SK-N-MC (cell line): Measurements from ENCODE around the gene ANKRD30A.
"Not testable (repeated sequence)": the region's sequence is repeated elsewhere in the genome, so short reads cannot be mapped to it uniquely, and the experiment has no call there.

Source experiments
- EZH2 ChIP-seq: fragments of 200-600 bp; sonication (generic); IDR thresholded peaks from one replicate; pipeline ENCODE4 v1.6.1; 2017; ENCODE audit warnings: antibody characterized with exemption
- FOXP2 ChIP-seq: optimal IDR thresholded peaks from 2 replicates; pipeline ENCODE3; 2011; ENCODE audit warnings: mild to moderate bottlenecking, moderate library complexity; ENCODE audit not compliant: insufficient read depth; ENCODE audit errors: extremely low read length, control extremely low read depth
- POLR2AphosphoS5 ChIP-seq: IDR thresholded peaks from 2 replicates; pipeline ENCODE4 v1.6.1; 2012; ENCODE audit warnings: mild to moderate bottlenecking, low read depth, low read length, borderline replicate concordance

GRCh38 chr10:37400774-37401173 is 275.4 kb downstream of the ANKRD30A start:
- not testable (repeated sequence) for TF ChIP-seq POLR2AphosphoS5, EZH2, FOXP2
